IPS-18a (cell line): ENCODE data around the gene ERBB3.

Experiments
- H3K27ac ChIP-seq: one replicate; pipeline ENCODE4 v1.5.1; 2013; ENCODE audit warnings: low read length
- H3K27me3 ChIP-seq: one replicate; pipeline ENCODE4 v1.6.1; 2013; ENCODE audit warnings: mild to moderate bottlenecking, low read length; ENCODE audit not compliant: control insufficient read depth, insufficient read depth
- H3K36me3 ChIP-seq: one replicate; pipeline ENCODE4 v1.6.1; 2013; ENCODE audit warnings: low read depth, low read length; ENCODE audit not compliant: control insufficient read depth
- H3K4me1 ChIP-seq: one replicate; pipeline ENCODE4 v1.6.1; 2013; ENCODE audit warnings: low read depth, low read length; ENCODE audit not compliant: control insufficient read depth
- H3K4me3 ChIP-seq: one replicate; pipeline ENCODE4 v1.5.1; 2013; ENCODE audit warnings: low read length
- H3K9ac ChIP-seq: one replicate; pipeline ENCODE4 v1.6.1; 2013; ENCODE audit warnings: mild to moderate bottlenecking, low read length, moderate library complexity
- H3K9me3 ChIP-seq: one replicate; pipeline ENCODE4 v1.6.1; 2013; ENCODE audit warnings: low read depth, low read length; ENCODE audit not compliant: control insufficient read depth

Gene ERBB3

GRCh38 chr12:56117778-56118687, 38.1 kb downstream of the ERBB3 start, which contains the start of gene ZC3H10:
ZC3H10 (plus strand) TSS chr12:56118266; CDS start chr12:56120563, 2,297 bp downstream.
- Histone ChIP-seq H3K9me3 (no peaks in the 10 kb centered on the region), H3K4me1 (peaks cover 14% of the 10 kb centered on the region), H3K27me3 (no peaks in the 10 kb centered on the region), H3K27ac (peak within 1 kb of the TSS; percentile 99), H3K9ac (peak within 1 kb of the TSS; percentile 99), H3K4me3 (peak within 1 kb of the TSS; percentile 100), H3K36me3 (peaks cover 32% of the 10 kb centered on the region)

- Histone ChIP-seq H3K36me3 (peaks cover 24% of the 10 kb centered on the region), H3K4me1 (peaks cover 14% of the 10 kb centered on the region), H3K4me3 (peak overlapping the region; percentile 100), H3K9ac (peak overlapping the region; percentile 67), H3K27ac (peak overlapping the region; percentile 32), H3K27me3 (no peaks in the 10 kb centered on the region), H3K9me3 (no peaks in the 10 kb centered on the region)
Measured at GRCh38 chr12:56118688-56119357, 38.9 kb downstream of the ERBB3 start.

- Histone ChIP-seq H3K9ac (peak overlapping the region; percentile 67), H3K27ac (peak overlapping the region; percentile 3), H3K36me3 (peaks cover 21% of the 10 kb centered on the region), H3K9me3 (no peaks in the 10 kb centered on the region), H3K4me1 (peaks cover 14% of the 10 kb centered on the region), H3K4me3 (peak overlapping the region; percentile 100), H3K27me3 (no peaks in the 10 kb centered on the region)
Measured at GRCh38 chr12:56119361-56119796, 39.4 kb downstream of the ERBB3 start.

- no peak overlapping the region for H3K27ac ChIP-seq
- no peak overlapping the region for H3K9ac ChIP-seq
Measured at GRCh38 chr12:56120158-56120846, 40.3 kb downstream of the ERBB3 start.

GRCh38 chr12:56121204-56121870, 41.4 kb downstream of the ERBB3 start:
- Histone ChIP-seq H3K27me3 (no peaks in the 10 kb centered on the region), H3K9me3 (no peaks in the 10 kb centered on the region), H3K36me3 (peaks cover 21% of the 10 kb centered on the region), H3K4me3 (no peak overlapping the region), H3K4me1 (peaks cover 15% of the 10 kb centered on the region), H3K9ac (no peak overlapping the region), H3K27ac (no peak overlapping the region)

More at GRCh38 chr12:56120158-56120846, 40.3 kb downstream of the ERBB3 start:
- H3K27me3 ChIP-seq: no peaks in the 10 kb centered on the region
- H3K4me3 ChIP-seq: no peak overlapping the region
- H3K9me3 ChIP-seq: no peaks in the 10 kb centered on the region
- H3K4me1 ChIP-seq: peaks cover 14% of the 10 kb centered on the region
- peaks cover 21% of the 10 kb centered on the region for H3K36me3 ChIP-seq

GRCh38 chr12:56122637-56123036, 42.7 kb downstream of the ERBB3 start:
- Histone ChIP-seq H3K9ac (no peak overlapping the region), H3K27ac (no peak overlapping the region), H3K4me3 (no peak overlapping the region), H3K4me1 (peaks cover 28% of the 10 kb centered on the region), H3K9me3 (no peaks in the 10 kb centered on the region), H3K27me3 (no peaks in the 10 kb centered on the region), H3K36me3 (peaks cover 13% of the 10 kb centered on the region)

GRCh38 chr12:56124133-56124532, 44.2 kb downstream of the ERBB3 start:
- Histone ChIP-seq H3K4me3 (no peak overlapping the region), H3K9me3 (no peaks in the 10 kb centered on the region), H3K4me1 (peaks cover 21% of the 10 kb centered on the region), H3K36me3 (peaks cover 11% of the 10 kb centered on the region), H3K9ac (no peak overlapping the region), H3K27ac (no peak overlapping the region), H3K27me3 (no peaks in the 10 kb centered on the region)

GRCh38 chr12:56126732-56127239, 46.8 kb downstream of the ERBB3 start:
- no peaks in the 10 kb centered on the region for H3K27me3 ChIP-seq
- peaks cover 13% of the 10 kb centered on the region for H3K36me3 ChIP-seq
- peaks cover 18% of the 10 kb centered on the region for H3K4me1 ChIP-seq
- H3K27ac ChIP-seq: peak overlapping the region; percentile 60
- H3K4me3 ChIP-seq: peak overlapping the region; percentile 65
- no peaks in the 10 kb centered on the region for H3K9me3 ChIP-seq
- H3K9ac ChIP-seq: peak overlapping the region; percentile 74

- Histone ChIP-seq H3K9ac (peak overlapping the region; percentile 74), H3K9me3 (no peaks in the 10 kb centered on the region), H3K27me3 (no peaks in the 10 kb centered on the region), H3K36me3 (peaks cover 20% of the 10 kb centered on the region), H3K4me3 (peak overlapping the region; percentile 65), H3K4me1 (peaks cover 18% of the 10 kb centered on the region), H3K27ac (peak overlapping the region; percentile 68)
Measured at GRCh38 chr12:56127485-56127887, 47.5 kb downstream of the ERBB3 start.

- Histone ChIP-seq H3K4me1 (peaks cover 18% of the 10 kb centered on the region), H3K9me3 (no peaks in the 10 kb centered on the region), H3K9ac (peak within 1 kb of the TSS; percentile 84), H3K27ac (peak within 1 kb of the TSS; percentile 68), H3K4me3 (peak within 1 kb of the TSS; percentile 82), H3K36me3 (peaks cover 22% of the 10 kb centered on the region), H3K27me3 (no peaks in the 10 kb centered on the region)
Measured at GRCh38 chr12:56127888-56128669, 48.1 kb downstream of the ERBB3 start, which contains the start of gene ESYT1. ESYT1 (plus strand) TSS chr12:56128267; CDS start chr12:56128320, 53 bp downstream.
